RKO (cell line): Measurements from ENCODE around the gene CAGE1.

Source experiments
- DNase-seq: peaks from one replicate; pipeline ENCODE4 v3.0.0-alpha.2; 2016; ENCODE audit warnings: low spot score

CAGE1 gene

GRCh38 chr6:7309050-7309449 is 80.5 kb downstream of the CAGE1 start:
- no peak for DNase-seq

- no peak for DNase-seq
These were observed 82.0 kb downstream of the CAGE1 start for GRCh38 chr6:7307533-7307932.

- no peak for DNase-seq
These were observed 84.7 kb downstream of the CAGE1 start for GRCh38 chr6:7304821-7305220.

- DNase-seq = no peak
These were observed 87.8 kb downstream of the CAGE1 start for GRCh38 chr6:7301702-7302101.

- no peak for DNase-seq
These were observed 88.6 kb downstream of the CAGE1 start for GRCh38 chr6:7300926-7301325.

GRCh38 chr6:7298113-7298512 is 91.4 kb downstream of the CAGE1 start:
- DNase-seq = no peak

GRCh38 chr6:7296602-7297001 is 92.9 kb downstream of the CAGE1 start:
- no peak for DNase-seq

GRCh38 chr6:7295916-7296315 is 93.6 kb downstream of the CAGE1 start:
- DNase-seq = no peak

- no peak for DNase-seq
These were observed 96.8 kb downstream of the CAGE1 start for GRCh38 chr6:7292596-7293255.

- no peak for DNase-seq
These were observed 99.5 kb downstream of the CAGE1 start for GRCh38 chr6:7290079-7290478.

- no peak for DNase-seq
These were observed 104.1 kb downstream of the CAGE1 start for GRCh38 chr6:7285416-7285815.

- no peak for DNase-seq
These were observed 105.9 kb downstream of the CAGE1 start for GRCh38 chr6:7283676-7284075.

- no peak for DNase-seq
These were observed 107.2 kb downstream of the CAGE1 start for GRCh38 chr6:7282097-7282906.
